Measurements from ENCODE around the gene AGMO. TPM values are rescaled to one million over a fixed set of nuclear protein-coding genes. Genes with fewer than 3 reads are reported as not detected.

Gene AGMO
- total RNA-seq, 1 donor from 2014 or later = 1.4 TPM

DNA sequence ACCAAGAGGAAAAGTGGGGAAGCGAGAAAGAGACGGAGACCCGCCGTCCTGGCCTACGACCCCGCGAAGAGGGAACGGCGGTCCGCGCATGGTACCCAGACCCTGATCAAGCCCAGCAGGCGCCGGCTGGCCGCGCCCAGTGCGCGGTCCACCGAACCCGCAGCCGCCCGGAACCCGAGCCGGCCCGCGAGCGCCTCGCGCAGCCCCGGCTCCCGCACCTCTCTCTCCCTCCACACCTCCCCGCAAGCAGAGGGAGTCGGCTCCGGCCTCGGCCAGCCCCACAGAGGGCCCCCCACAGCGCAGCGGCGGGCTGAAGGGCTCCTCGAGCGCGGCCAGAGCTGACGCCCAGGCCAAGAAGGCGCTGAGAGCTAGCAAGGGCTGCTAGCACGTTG lies 164.7 kb downstream of the AGMO start:
- no peak for DNase-seq

DNA sequence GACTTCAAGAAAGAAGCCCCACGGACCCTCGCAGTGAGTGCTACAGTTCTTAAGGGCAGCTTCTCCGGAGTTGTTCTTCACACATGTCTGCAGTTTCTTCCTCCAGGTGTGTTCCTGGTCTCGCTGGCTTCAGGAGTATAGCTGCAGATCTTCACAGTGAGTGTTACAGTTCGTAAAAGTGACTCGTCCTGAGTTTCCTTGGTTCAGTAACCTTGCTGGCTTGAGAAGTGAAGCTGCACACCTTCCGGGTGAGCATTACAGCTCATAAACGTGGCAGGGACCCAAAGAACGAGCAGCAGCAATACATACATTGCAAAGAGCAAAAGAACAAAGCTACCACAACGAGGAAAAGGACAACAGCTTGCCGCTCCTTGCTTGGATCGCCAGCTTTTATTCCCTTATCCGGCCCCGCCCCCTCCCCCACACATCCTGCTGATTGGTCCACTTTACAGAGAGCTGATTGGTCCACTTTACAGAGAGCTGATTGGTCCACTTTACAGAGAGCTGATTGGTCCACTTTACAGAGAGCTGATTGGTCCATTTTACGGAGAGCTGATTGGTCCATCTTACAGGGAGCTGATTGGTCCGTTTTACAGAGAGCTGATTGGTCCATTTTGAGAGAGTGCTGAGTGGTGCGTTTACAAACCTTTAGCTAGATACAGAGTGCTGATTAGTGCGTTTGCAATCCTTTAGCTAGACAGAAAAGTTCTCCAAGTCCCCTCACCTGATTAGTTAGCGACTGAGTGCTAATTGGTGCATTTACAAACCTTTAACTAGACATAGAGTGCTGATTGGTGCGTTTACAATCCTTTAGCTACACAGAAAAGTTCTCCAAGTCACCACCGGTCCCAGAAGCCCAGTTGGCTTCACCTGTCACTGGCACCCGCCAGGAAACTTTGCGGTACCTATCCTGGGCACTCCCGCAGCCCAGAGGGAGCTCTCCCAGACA lies 165.3 kb downstream of the AGMO start:
- DNase-seq = no peak

DNA sequence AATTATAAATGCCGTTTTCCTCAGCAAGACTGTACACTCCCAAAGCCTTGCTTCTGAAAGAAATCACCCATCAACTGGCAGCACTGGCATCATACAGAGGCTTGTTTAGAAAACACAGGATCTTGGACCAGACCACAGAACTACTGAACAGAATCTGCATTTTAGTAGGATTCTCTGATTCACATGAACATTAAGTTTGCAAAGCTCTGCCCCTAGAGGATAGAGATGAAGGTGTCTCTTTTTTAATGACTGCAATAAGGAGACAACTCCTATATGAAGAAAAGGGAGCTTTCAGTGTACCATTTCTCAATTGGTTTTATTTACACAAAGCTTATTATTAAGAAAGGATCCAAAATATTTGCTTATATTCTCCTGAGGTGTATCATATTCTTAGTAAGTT lies 172.7 kb downstream of the AGMO start:
- no peak for DNase-seq

DNA sequence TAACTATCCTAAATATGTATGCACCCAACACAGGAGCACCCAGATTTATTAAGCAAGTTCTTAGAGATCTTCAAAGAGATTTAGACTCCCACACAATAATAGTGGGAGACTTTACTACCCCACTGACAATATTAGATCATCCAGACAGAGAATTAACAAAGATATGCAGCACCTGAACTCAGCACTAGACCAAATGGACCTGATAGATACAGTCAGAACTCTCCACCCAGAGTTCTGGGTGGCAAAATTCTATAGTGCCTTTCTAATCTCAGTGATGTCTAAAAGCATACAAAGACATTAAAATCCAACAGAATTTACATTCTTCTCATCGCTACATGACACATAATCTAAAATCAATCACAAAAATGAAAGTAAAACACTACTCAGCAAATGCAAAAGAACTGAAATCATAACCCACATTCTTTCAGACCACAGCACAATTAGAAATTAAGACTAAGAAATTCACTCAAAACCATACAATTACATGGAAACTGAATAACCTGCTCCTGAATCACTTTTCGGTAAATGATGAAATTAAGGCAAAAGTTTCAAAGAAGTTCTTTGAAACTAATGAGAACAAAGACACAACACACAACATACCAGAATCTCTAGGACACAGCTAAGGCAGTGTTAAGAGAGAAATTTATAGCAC lies 183.2 kb downstream of the AGMO start:
- no peak for DNase-seq

DNA sequence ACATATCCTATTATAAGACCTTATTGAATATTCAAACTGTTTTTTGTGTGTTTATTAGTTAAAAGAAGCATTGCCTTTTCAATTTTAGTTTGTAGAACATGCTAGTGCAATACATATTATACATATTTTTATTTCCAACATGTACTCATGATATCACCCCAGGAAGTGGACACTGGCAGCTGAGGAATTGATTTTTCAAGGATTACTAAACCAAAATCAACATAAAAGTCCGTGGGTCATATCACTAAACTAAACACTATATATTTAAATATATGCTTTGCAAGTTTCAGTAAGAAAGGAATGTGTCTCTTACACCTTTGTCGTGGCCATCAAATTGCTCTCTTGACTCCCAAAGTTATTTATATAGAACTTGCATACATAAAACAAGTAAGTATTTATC lies 185.2 kb downstream of the AGMO start:
- no peak for DNase-seq

DNA sequence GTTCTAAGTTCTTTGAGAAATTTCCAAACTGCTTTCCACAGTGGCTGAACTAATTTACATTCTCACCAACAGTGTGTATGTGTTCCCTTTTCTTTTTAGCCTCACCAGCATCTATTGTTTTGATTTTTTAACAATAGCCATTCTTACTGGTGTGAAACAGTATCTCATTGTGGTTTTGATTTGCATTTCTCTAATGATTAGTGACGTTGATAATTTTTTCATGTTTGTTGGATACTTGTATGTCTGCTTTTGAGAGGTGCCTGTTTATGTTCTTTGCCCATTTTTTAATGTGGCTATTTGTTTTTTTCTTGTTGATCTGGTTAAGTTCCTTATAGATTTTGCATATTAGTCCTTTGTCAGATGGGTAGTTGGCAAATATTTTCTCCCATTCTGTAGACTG lies 191.4 kb downstream of the AGMO start:
- no peak for DNase-seq

DNA sequence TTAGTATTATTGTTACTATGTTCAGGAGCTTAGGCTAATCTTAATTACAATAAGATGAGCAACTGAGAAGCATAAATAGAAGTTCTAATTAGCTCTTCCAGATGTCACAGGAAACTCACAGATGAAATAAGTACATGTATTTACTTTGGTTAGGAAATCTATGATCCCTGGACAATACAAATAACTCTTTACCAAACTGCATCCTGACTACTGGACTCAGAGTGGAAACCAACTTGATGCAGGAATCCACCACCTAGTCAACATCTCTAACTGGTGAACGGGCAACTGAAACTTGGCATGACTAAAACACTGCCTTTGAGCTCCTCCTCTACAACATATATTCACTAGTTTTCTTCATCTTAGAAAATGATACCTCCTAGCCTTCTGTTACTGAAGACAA lies 193.2 kb downstream of the AGMO start:
- no peak for DNase-seq

DNA sequence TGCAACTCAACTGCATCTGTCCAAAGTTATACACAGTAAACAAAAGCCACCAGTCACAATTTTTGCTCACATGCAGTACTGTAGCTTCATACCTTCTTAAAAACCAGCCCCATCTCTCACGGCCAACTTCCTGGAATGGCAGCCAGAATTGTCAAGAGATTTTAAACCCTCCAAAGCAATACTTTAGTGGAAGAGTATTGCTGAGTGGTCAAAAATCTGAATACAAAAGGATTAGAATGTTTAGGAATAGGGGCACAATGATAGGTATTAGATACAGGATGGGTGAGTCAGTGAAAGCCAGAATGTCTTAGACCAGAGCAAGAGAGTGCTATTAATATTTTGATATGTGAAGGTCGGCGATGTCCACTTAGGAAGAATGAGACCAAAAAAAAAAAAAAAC lies 193.9 kb downstream of the AGMO start:
- DNase-seq = no peak

DNA sequence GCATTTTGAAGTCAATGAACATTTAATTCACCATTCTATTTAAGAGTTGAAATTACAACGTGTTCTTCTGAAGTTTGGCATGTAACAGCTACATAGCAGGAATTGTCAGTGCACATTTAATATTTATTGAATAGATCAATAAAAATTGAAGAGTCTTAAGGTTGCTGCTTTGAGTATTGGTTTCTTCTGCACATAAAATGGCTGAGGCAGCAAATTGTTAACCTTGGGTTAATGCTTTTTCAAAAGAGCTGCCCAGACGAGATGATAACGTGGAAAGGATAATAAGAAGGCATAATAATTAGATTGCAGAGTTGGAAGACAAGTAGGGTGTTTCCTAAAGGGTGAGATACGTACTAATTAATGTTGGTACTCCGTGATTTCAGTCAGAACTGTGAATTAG lies 203.7 kb downstream of the AGMO start:
- DNase-seq = no peak

DNA sequence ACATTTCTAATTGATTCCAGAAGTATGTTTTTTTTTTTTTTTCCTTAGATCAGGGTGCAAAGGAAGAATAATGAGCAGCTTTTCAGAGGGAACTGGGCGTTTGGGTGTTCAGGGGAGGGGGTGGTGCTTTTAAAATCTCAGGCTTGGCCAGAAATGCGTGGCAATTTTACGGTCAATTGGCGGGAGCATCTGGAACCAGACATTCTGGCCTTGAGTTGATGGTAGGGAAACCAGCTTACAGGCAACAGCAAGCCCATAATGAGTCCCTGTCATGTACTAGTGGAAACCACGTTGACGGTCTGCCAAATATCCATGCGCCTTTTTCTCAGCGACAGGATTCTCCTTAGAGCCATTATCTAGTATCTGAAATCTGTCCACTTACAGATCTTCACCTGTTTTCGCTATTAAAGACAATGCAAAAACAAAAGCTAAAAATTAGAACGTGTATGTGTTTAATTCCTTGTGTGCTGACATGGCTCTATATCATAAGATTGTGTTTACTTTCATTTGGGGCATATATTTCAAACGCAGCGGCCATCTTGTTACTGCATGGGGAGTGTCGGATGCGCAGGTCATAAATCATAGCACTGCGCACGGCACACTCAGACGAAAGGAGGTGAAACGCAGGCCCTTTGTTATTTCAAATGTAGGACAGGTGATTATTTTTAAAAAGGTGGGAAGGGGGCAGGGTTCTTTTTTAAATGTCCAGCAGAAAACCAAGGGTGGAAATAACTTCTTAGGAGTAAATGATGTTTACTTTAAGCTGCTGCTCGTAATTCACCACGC lies 209.2 kb downstream of the AGMO start:
- DNase-seq = no peak

DNA sequence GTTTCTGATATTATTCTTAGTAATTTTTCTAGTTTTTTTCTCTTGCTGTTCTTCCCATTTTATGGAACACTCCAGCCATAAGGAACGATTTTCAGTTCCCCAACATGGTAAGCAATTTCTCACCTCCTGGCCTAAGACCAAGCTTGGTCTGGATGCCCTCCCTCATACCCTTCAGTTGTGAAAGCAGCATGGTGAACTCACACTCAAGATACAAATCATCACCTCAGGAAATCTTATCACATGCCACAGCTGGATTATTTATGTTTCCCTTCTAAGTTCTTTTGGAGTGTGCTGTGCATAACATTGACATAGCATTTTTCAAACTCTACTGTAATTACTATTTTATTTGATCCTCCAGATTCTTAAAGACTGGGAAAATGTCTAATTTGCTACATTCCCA lies 216.6 kb downstream of the AGMO start:
- DNase-seq = no peak

DNA sequence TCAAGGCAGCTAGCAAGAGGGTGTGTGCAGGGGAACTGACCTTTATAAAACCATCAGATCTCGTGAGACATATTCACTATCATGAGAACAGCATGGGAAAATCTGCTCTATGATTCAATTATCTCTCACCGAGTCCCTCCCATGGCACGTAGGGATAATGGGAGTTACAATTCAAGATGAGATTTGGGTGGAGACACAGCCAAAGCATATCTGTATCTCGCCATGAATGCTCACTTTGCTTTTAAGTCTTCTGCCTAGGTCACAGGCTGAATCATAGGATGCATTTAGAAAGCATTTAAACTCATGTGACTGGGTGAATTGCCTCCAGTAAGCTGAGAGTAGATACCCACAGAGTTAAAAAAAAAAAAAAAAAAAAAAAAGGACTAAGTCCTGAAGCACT lies 220.0 kb downstream of the AGMO start:
- no peak for DNase-seq

DNA sequence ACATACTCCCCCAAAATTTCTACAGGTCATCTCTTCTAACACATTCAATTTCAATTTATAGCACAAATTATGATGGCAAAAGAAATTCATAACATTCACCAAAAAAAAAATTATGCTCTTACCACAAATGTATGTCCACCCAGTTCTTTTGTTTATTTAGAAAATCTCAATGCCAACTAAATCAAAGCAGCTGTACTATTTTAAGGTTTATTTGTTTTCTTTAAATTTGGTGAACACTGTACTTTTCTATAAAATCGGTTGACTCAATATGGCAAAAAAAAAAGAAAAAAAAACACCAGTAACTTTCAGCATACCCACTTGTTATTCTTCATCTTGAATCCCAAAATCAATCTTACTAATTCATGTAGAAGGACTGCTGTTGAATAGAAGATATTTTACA lies 225.7 kb downstream of the AGMO start:
- no peak for DNase-seq

DNA sequence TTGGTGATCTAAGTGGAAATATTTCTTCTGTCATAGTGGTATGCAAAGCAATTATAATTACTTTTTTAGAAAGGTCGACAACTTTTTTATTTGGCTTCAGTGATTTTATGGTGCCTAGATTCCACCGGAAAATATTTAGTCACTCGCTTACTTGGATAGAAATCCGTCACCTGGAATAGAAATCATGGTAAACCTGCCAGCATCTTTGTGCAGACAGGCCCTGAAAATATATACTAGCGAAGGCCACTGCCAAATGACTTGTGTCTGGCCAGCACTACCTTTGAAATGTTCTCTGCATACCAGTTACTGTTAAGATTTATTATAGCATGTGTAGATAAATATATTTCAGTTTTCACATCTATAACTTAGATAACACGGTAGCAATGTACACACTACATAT lies 226.4 kb downstream of the AGMO start:
- DNase-seq = no peak

DNA sequence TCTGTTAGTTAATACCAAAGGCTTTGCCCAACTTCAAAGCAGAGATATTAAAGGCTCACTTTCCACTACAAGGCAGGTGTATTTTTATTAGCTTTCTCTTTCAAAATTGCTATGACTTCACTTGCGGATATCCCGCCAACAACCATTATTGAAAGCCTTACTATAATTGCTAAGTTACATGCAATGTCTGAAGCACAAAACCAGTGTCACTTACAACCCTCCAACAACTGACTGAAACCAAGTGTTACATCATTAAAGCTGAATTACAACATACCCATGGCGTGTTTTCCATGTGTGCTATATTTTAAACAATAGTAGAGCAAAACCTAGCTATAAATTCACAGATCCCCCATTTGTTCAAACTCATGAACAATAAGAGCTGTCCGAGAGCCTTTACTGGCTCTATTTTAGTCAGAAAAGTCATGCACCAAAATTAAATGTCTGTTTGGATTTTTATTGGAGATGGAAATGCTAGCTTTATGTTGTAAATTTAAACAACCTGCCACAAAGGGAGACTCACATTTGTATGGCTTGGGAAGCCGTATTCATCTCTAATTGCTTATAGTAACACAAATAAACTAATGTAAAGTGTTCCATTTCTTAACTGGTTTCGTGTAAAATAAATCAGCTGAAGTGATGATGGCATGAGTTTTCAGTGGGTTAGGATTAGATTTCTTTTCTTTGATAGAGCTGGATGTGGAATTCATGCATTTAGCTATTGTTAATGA lies 227.1 kb downstream of the AGMO start:
- DNase-seq = peak; percentile 9

DNA sequence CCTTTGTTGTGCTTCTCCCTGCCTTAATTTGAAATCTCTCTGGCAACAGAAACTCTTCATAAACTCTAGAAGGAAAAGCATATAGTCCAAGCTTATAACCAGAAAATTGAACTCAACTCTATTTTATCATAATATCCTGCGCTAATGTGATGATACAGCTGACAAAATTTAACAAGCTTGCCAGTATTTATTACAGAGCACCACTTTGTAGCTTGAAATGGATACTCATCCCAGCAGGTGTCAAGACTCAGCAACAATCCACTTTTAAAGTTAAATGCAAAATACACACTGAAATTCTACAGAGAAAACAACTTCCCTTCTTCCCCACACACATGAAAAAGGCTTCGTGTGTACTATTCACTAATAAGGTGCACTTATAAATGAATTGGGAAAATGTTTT lies 228.9 kb downstream of the AGMO start:
- DNase-seq = no peak

DNA sequence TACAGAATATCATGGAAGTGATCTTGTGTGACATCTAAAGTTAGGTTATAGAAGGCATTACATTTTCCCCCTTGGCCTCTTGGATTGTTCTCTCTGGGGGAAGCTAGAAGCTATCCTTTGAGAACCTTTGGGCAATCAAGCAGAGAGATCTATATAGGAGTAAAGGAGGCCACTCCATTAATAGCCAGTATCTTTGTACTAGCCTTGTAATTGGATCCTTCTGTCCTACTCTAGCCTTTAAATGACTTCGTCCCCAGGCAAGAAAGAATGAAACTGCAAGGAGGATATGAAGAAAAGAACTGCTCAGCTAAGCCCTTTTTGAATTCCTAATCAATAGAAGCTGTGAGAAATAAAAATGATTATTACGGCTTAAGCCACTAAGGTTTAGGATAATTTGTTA lies 230.9 kb downstream of the AGMO start:
- DNase-seq = no peak

DNA sequence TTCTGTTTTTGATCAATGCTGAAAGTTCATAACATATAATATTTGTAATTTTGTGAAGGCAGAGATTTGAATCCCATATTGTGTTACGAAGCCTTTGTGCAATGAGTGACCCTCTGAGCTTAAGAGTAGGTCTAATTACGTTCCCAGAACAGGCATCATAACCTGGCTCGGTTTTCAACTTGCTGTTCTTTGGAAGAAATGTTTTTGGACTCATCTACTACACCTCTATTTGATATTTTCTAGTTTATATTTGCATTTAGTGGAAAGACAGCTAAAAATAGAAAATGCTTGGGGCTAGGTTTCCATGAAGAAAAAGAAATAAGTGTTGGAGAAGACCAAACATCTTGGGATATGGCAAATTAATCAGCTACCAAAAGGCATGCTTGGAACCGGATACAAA lies 234.8 kb downstream of the AGMO start:
- DNase-seq = no peak

DNA sequence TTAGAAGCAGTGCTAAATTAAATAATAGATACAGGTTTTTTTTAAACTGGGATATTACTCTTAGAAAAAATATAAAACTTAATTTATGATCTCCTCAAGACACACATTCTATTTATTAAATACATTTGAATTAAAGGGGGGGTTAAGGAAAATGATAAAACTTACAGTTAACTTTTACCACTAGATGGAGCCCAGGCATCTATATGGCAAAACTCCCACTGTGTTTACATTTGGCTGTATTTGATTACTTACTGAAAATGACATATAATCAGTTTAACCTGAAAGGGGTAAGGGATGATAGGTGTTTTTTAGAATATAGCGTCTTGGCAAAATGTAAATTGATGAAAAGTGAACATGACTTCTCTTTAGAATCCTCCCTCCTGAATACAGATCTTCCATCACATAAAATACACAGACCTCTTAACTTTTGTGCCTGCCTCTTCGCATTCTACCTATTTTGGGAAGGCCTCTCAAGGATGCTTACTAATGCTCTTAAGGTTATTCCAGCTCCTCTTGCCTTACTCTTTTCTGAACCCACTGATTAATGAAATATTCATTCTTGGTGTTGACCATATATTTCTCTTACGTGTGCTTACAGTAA lies 235.7 kb downstream of the AGMO start:
- peak; percentile 53 for DNase-seq

DNA sequence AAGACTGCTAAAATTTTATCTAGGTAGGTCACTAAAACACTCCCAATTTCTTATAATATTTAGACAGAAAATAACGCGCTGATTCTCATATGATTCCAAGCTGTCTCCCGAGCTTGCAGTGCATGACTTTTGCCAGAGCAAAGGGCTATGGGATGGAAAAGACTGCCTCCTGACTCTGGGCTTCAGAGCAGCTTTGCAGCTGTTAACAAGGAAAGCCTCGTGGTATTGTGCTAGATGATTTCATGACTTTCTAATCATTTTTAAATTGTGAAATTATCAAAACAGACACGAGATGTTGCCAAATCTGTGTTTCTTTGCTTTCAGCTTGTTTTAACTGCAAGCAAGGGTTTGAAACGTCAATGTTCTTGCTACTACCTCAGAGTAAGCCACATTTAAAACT lies 238.3 kb downstream of the AGMO start:
- no peak for DNase-seq

DNA sequence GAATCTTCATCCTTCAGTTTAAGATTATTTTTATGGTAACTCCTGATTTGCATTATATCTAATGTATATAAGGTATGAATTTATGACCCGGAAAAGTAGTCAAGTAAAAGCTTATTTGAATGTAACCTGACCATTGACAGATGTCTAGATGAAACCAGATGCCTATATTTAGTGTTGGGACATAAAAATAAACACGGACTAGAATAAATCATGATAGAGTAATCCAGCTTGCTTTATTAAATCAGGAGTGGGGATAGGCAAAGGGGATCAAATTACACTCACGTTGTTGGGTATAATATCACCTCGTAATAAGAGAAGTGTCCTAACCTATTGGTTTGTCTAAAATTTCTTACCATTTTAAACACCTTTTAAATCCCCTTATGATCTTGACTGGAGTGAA lies 244.6 kb downstream of the AGMO start:
- no peak for DNase-seq

DNA sequence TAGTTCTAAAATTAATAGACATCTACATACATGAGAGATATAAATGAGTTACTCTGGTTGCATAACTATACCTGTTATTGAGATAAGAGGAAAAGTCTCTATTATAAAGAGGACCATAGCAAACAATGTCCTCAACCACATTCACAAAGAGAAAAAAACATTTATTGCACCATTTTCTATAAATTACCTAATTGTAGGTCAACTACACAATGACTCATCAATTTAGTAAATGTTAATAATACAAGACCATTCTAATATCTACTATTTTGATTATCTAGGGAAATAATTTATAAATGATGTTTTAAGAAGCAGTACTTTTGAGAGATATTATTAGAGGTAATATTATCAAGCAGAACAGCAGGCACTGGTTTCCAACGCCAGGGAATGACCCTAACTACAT lies 246.1 kb downstream of the AGMO start:
- DNase-seq = no peak
